Stomach (tissue), 9 donors: ENCODE measurements around the gene RAI14. TPM values are rescaled to one million over a fixed set of nuclear protein-coding genes. Genes with fewer than 3 reads are reported as not detected.

Experiments
- DNase-seq, 2 donors: peaks; one replicate each; pipeline versions ENCODE4 v3.0.0 to v3.0.0-alpha.2; 2013 to 2019
- H3K27ac ChIP-seq, 5 donors: fragments of 200-600 bp in 4 of 5; sonication (generic) in 4 of 5; one replicate each; pipeline ENCODE4 v1.5.1; 2013 to 2019; ENCODE audit warnings: mild to moderate bottlenecking in 1 of 5, moderate library complexity in 1 of 5
- H3K27me3 ChIP-seq, 3 donors: fragments of 200-600 bp; sonication (generic); one replicate each; pipeline ENCODE4 v1.5.1; 2017 to 2019; ENCODE audit warnings: mixed run types in 1 of 3
- H3K36me3 ChIP-seq, 4 donors: fragments of 200-600 bp; sonication (generic); 1 replicate in 3 of 4; 2 replicates in 1 of 4; pipeline ENCODE4 v1.5.1; 2016 to 2019
- H3K4me1 ChIP-seq, 4 donors: fragments of 200-600 bp; sonication (generic); one replicate each; pipeline ENCODE4 v1.5.1; 2016 to 2019
- H3K4me3 ChIP-seq, 4 donors: fragments of 200-600 bp; sonication (generic) in 3 of 4; one replicate each; pipeline ENCODE4 v1.5.1; 2016 to 2019; ENCODE audit warnings: mild to moderate bottlenecking in 1 of 4
- H3K9me3 ChIP-seq, 4 donors: fragments of 200-600 bp; sonication (generic); one replicate each; pipeline ENCODE4 v1.5.1; 2016 to 2019
- CTCF ChIP-seq, 7 experiments: fragments of 450-650 bp in 4 of 7; fragments of 200-600 bp in 3 of 7; sonication (generic) in 3 of 7; IDR thresholded peaks; one replicate each; pipeline ENCODE4 v1.5.1; 2016 to 2019; ENCODE audit warnings: antibody characterized with exemption in 7 of 7, control low read depth in 2 of 7, mild to moderate bottlenecking in 1 of 7
- EP300 ChIP-seq: sonication (generic); formaldehyde crosslinking; IDR thresholded peaks from one replicate; pipeline ENCODE4 v1.6.1; 2017; ENCODE audit warnings: antibody characterized with exemption
- POLR2A ChIP-seq, 4 donors: fragments of 450-650 bp; IDR thresholded peaks; one replicate each; pipeline ENCODE4 v1.6.1; 2016; ENCODE audit warnings: antibody characterized with exemption in 4 of 4, control low read depth in 2 of 4, mild to moderate bottlenecking in 1 of 4, moderate library complexity in 1 of 4
- POLR2AphosphoS5 ChIP-seq, 3 donors: sonication (generic); formaldehyde crosslinking; IDR thresholded peaks; one replicate each; pipeline ENCODE4 v1.6.1; 2016; ENCODE audit warnings: antibody characterized with exemption in 3 of 3
- WGBS, 5 donors: extraction: QIAGEN DNeasy Blood & Tissue Kit in 3 of 5; methylation state at CpG; one replicate each; pipeline versions ENCODE4 v1.1.5 to v1.1.7; 2013 to 2018; 5-methylcytosine and 5-hydroxymethylcytosine counted together
- intact Hi-C: fragments of 100-400 bp; cut with DNase I; formaldehyde crosslinking; loops from one replicate; pipeline ENCODE4 v1.15.1; 2023; ENCODE audit warnings: low total_unique reads
- polyA plus RNA-seq, 3 donors: library from polyadenylated mRNA; stranded (reverse); fragments of 200-250 nt; gene quantifications; one replicate each; pipeline ENCODE4 v1.2.3, GENCODE V29; 2013
- total RNA-seq, 5 donors: library from RNA; depleted of rRNA; stranded (reverse); fragments of >200 nt; gene quantifications; one replicate each; pipeline versions ENCODE4 v1.1.0 to v1.2.3, GENCODE V29; 2014 to 2016
- donor health status: healthy with polysubstance abuse.
- donor health status: Bipolar disorder and iron deficiency.
- donor health status: healthy.

Gene RAI14
- total and polyA plus RNA-seq, 8 donors: 5.1 to 62.4 (median 24.1) TPM

GRCh38 chr5:34838785-34839714 is 182.9 kb downstream of the RAI14 start, which contains the start of gene TTC23L:
TSS of gene TTC23L (plus strand) at chr5:34839164. CDS start at chr5:34840672, 1,508 bp downstream.
- WGBS, 5 donors: 1 to 2% (median 1%) methylated on average over 46 to 73 of the region's 73 CpGs
- peak; percentile 91 to 96 for DNase-seq
- peaks cover 0 to 13% (median 9%) of the 10 kb centered on the region in 4 donors for H3K4me1 ChIP-seq
- H3K27ac ChIP-seq: peak within 1 kb of the TSS; percentile 64 to 83 (median 76)
- intact Hi-C loops: loop anchor here (10.0 kb wide), 1 partner anchor 344 kb away; no protein-coding TSS in a partner anchor
- H3K36me3 ChIP-seq: no peaks in the 10 kb centered on the region
- TF ChIP-seq POLR2A (IDR thresholded peaks at IDR 0.05) (peak in 1 of 4 donors; percentile 66), EP300 (no peak), POLR2AphosphoS5 (IDR thresholded peaks at IDR 0.05) (peak in 2 of 3 donors; percentile 71 to 80)
- H3K4me3 ChIP-seq: peak within 1 kb of the TSS; percentile 63 to 80 (median 71)
- no peaks in the 10 kb centered on the region for H3K9me3 ChIP-seq
- no peaks in the 10 kb centered on the region for H3K27me3 ChIP-seq

GRCh38 chr5:34841816-34842215 is 185.7 kb downstream of the RAI14 start:
- TF ChIP-seq POLR2AphosphoS5 (IDR thresholded peaks at IDR 0.05) (no peak), POLR2A (IDR thresholded peaks at IDR 0.05) (no peak), EP300 (no peak), CTCF (IDR thresholded peaks at IDR 0.05) (no peak)
- no peak for DNase-seq
- H3K4me3 ChIP-seq: no peak overlapping the region
- no peaks in the 10 kb centered on the region for H3K27me3 ChIP-seq
- no peaks in the 10 kb centered on the region for H3K36me3 ChIP-seq
- H3K9me3 ChIP-seq: no peaks in the 10 kb centered on the region
- 90 to 96% (median 92%) methylated on average over 2 of the region's 2 CpGs for WGBS, 5 donors
- peaks cover 0 to 13% (median 9%) of the 10 kb centered on the region in 4 donors for H3K4me1 ChIP-seq
- no peak overlapping the region for H3K27ac ChIP-seq
- intact Hi-C loops: loop anchor here (10.0 kb wide), 1 partner anchor 53 kb away; no protein-coding TSS in a partner anchor

- Histone ChIP-seq H3K27me3 (no peaks in the 10 kb centered on the region), H3K27ac (no peak overlapping the region), H3K4me3 (no peak overlapping the region), H3K4me1 (peaks cover 0 to 13% (median 9%) of the 10 kb centered on the region in 4 donors), H3K9me3 (no peaks in the 10 kb centered on the region), H3K36me3 (no peaks in the 10 kb centered on the region)
- TF ChIP-seq POLR2AphosphoS5 (IDR thresholded peaks at IDR 0.05): no peak
- no peak for TF ChIP-seq POLR2A (IDR thresholded peaks at IDR 0.05)
- no peak for TF ChIP-seq CTCF (IDR thresholded peaks at IDR 0.05)
- TF ChIP-seq EP300: no peak
- no peak for DNase-seq
- WGBS, 5 donors: 69 to 80% (median 73%) methylated on average over 7 of the region's 7 CpGs
- intact Hi-C loops: loop anchor here (10.0 kb wide), 1 partner anchor 52 kb away; no protein-coding TSS in a partner anchor
These were observed 186.4 kb downstream of the RAI14 start for GRCh38 chr5:34842554-34842953.

GRCh38 chr5:34843497-34843896 is 187.4 kb downstream of the RAI14 start:
- no peak overlapping the region for H3K4me3 ChIP-seq
- no peak for TF ChIP-seq EP300
- TF ChIP-seq POLR2AphosphoS5 (IDR thresholded peaks at IDR 0.05): no peak
- TF ChIP-seq POLR2A (IDR thresholded peaks at IDR 0.05): no peak
- no peak for TF ChIP-seq CTCF (IDR thresholded peaks at IDR 0.05)
- intact Hi-C loops: loop anchor here (10.0 kb wide), 1 partner anchor 51 kb away; no protein-coding TSS in a partner anchor

More at GRCh38 chr5:34843497-34843896, 187.4 kb downstream of the RAI14 start:
- Histone ChIP-seq H3K27me3 (no peaks in the 10 kb centered on the region), H3K9me3 (no peaks in the 10 kb centered on the region), H3K4me1 (peaks cover 0 to 11% (median 7%) of the 10 kb centered on the region in 4 donors), H3K36me3 (no peaks in the 10 kb centered on the region), H3K27ac (no peak overlapping the region)
- 53 to 69% (median 61%) methylated on average over 2 of the region's 2 CpGs for WGBS, 5 donors
- no peak for DNase-seq
